ENCODE results near the gene F8.

The F8 gene

DNA sequence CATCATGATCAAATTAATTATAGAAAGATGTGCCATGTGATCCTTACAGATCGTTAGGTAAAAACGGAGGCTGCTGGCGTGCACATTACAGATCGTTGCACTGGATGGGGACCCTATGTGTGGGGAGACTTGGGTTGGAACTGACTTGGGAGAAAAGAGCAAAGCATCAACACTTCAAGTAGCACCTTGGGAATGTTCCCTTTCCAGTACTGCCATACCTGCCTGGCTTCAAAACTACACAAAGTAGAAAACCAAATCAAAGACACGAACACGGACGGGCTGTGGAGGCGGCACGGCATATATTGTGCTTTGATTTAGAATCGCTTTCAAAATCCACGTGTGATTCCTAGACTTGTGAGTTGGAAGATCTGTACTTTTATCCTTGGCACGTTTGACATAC is 47.5 kb upstream of the F8 start:
- no peak for TF ChIP-seq FOXP2 (optimal IDR thresholded peaks at IDR 0.05; ENCODE audit: borderline replicate concordance, extremely low read depth, extremely low read length, insufficient read depth)
- no peak for TF ChIP-seq POLR2AphosphoS5 (IDR thresholded peaks at IDR 0.05; ENCODE audit: low read depth, low read length)
- no peak for TF ChIP-seq TAF1 (IDR thresholded peaks at IDR 0.05; ENCODE audit: borderline replicate concordance, insufficient read depth, low read length)
- TF ChIP-seq SIN3A (IDR thresholded peaks at IDR 0.05; ENCODE audit: borderline replicate concordance, insufficient read depth, low read length): no peak
- TF ChIP-seq, protein P1, sequence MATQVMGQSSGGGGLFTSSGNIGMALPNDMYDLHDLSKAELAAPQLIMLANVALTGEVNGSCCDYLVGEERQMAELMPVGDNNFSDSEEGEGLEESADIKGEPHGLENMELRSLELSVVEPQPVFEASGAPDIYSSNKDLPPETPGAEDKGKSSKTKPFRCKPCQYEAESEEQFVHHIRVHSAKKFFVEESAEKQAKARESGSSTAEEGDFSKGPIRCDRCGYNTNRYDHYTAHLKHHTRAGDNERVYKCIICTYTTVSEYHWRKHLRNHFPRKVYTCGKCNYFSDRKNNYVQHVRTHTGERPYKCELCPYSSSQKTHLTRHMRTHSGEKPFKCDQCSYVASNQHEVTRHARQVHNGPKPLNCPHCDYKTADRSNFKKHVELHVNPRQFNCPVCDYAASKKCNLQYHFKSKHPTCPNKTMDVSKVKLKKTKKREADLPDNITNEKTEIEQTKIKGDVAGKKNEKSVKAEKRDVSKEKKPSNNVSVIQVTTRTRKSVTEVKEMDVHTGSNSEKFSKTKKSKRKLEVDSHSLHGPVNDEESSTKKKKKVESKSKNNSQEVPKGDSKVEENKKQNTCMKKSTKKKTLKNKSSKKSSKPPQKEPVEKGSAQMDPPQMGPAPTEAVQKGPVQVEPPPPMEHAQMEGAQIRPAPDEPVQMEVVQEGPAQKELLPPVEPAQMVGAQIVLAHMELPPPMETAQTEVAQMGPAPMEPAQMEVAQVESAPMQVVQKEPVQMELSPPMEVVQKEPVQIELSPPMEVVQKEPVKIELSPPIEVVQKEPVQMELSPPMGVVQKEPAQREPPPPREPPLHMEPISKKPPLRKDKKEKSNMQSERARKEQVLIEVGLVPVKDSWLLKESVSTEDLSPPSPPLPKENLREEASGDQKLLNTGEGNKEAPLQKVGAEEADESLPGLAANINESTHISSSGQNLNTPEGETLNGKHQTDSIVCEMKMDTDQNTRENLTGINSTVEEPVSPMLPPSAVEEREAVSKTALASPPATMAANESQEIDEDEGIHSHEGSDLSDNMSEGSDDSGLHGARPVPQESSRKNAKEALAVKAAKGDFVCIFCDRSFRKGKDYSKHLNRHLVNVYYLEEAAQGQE (IDR thresholded peaks at IDR 0.05; ENCODE audit: insufficient read depth in 1 of 2, low read depth in 2 of 2, low read length in 2 of 2): no peak

- TF ChIP-seq, protein P1 (IDR thresholded peaks at IDR 0.05; ENCODE audit: insufficient read depth in 1 of 2, low read depth in 2 of 2, low read length in 2 of 2): no peak
- TF ChIP-seq FOXP2 (optimal IDR thresholded peaks at IDR 0.05; ENCODE audit: borderline replicate concordance, extremely low read depth, extremely low read length, insufficient read depth): no peak
- no peak for TF ChIP-seq SIN3A (IDR thresholded peaks at IDR 0.05; ENCODE audit: borderline replicate concordance, insufficient read depth, low read length)
- TF ChIP-seq TAF1 (IDR thresholded peaks at IDR 0.05; ENCODE audit: borderline replicate concordance, insufficient read depth, low read length): no peak
- TF ChIP-seq POLR2AphosphoS5 (IDR thresholded peaks at IDR 0.05; ENCODE audit: low read depth, low read length): no peak
These were observed 46.9 kb upstream of the F8 start for GRCh38 chrX:155069414-155069813.

GRCh38 chrX:155068165-155068564 is 45.6 kb upstream of the F8 start:
- TF ChIP-seq, protein P1 (IDR thresholded peaks at IDR 0.05; ENCODE audit: insufficient read depth in 1 of 2, low read depth in 2 of 2, low read length in 2 of 2): no peak
- TF ChIP-seq POLR2AphosphoS5 (IDR thresholded peaks at IDR 0.05; ENCODE audit: low read depth, low read length) (no peak), TAF1 (IDR thresholded peaks at IDR 0.05; ENCODE audit: borderline replicate concordance, insufficient read depth, low read length) (no peak), FOXP2 (optimal IDR thresholded peaks at IDR 0.05; ENCODE audit: borderline replicate concordance, extremely low read depth, extremely low read length, insufficient read depth) (no peak), SIN3A (IDR thresholded peaks at IDR 0.05; ENCODE audit: borderline replicate concordance, insufficient read depth, low read length) (no peak)

- TF ChIP-seq TAF1 (IDR thresholded peaks at IDR 0.05; ENCODE audit: borderline replicate concordance, insufficient read depth, low read length) (no peak), POLR2AphosphoS5 (IDR thresholded peaks at IDR 0.05; ENCODE audit: low read depth, low read length) (no peak), SIN3A (IDR thresholded peaks at IDR 0.05; ENCODE audit: borderline replicate concordance, insufficient read depth, low read length) (no peak), FOXP2 (optimal IDR thresholded peaks at IDR 0.05; ENCODE audit: borderline replicate concordance, extremely low read depth, extremely low read length, insufficient read depth) (no peak)
- TF ChIP-seq, protein P1 (IDR thresholded peaks at IDR 0.05; ENCODE audit: insufficient read depth in 1 of 2, low read depth in 2 of 2, low read length in 2 of 2): no peak
These were observed 42.7 kb upstream of the F8 start for GRCh38 chrX:155065035-155065734.
